ENCODE measurements around the gene RTN1.

- TF ChIP-seq, protein P1, sequence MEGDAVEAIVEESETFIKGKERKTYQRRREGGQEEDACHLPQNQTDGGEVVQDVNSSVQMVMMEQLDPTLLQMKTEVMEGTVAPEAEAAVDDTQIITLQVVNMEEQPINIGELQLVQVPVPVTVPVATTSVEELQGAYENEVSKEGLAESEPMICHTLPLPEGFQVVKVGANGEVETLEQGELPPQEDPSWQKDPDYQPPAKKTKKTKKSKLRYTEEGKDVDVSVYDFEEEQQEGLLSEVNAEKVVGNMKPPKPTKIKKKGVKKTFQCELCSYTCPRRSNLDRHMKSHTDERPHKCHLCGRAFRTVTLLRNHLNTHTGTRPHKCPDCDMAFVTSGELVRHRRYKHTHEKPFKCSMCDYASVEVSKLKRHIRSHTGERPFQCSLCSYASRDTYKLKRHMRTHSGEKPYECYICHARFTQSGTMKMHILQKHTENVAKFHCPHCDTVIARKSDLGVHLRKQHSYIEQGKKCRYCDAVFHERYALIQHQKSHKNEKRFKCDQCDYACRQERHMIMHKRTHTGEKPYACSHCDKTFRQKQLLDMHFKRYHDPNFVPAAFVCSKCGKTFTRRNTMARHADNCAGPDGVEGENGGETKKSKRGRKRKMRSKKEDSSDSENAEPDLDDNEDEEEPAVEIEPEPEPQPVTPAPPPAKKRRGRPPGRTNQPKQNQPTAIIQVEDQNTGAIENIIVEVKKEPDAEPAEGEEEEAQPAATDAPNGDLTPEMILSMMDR (IDR thresholded peaks at IDR 0.05) = no peak
- TF ChIP-seq MAX (CRISPR knock-in tag; IDR thresholded peaks at IDR 0.05) = no peak
- TF ChIP-seq, protein P2, sequence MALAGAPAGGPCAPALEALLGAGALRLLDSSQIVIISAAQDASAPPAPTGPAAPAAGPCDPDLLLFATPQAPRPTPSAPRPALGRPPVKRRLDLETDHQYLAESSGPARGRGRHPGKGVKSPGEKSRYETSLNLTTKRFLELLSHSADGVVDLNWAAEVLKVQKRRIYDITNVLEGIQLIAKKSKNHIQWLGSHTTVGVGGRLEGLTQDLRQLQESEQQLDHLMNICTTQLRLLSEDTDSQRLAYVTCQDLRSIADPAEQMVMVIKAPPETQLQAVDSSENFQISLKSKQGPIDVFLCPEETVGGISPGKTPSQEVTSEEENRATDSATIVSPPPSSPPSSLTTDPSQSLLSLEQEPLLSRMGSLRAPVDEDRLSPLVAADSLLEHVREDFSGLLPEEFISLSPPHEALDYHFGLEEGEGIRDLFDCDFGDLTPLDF (CRISPR knock-in tag; IDR thresholded peaks at IDR 0.05) = no peak
- no peak for TF ChIP-seq FOXJ3 (CRISPR knock-in tag; IDR thresholded peaks at IDR 0.05; ENCODE audit: borderline replicate concordance)
- TF ChIP-seq, protein P3, sequence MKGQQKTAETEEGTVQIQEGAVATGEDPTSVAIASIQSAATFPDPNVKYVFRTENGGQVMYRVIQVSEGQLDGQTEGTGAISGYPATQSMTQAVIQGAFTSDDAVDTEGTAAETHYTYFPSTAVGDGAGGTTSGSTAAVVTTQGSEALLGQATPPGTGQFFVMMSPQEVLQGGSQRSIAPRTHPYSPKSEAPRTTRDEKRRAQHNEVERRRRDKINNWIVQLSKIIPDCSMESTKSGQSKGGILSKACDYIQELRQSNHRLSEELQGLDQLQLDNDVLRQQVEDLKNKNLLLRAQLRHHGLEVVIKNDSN (CRISPR knock-in tag; IDR thresholded peaks at IDR 0.05) = no peak
- TF ChIP-seq ELF4 (CRISPR knock-in tag; IDR thresholded peaks at IDR 0.05; ENCODE audit: low read depth) = no peak
- no peak for TF ChIP-seq CREB1 (CRISPR knock-in tag; IDR thresholded peaks at IDR 0.05)
These were observed 143.4 kb downstream of the RTN1 start for GRCh38 chr14:59727073-59727661.

All from WTC11 (cell line).